Measurements from ENCODE around the gene SYNPO.

SYNPO gene

DNA sequence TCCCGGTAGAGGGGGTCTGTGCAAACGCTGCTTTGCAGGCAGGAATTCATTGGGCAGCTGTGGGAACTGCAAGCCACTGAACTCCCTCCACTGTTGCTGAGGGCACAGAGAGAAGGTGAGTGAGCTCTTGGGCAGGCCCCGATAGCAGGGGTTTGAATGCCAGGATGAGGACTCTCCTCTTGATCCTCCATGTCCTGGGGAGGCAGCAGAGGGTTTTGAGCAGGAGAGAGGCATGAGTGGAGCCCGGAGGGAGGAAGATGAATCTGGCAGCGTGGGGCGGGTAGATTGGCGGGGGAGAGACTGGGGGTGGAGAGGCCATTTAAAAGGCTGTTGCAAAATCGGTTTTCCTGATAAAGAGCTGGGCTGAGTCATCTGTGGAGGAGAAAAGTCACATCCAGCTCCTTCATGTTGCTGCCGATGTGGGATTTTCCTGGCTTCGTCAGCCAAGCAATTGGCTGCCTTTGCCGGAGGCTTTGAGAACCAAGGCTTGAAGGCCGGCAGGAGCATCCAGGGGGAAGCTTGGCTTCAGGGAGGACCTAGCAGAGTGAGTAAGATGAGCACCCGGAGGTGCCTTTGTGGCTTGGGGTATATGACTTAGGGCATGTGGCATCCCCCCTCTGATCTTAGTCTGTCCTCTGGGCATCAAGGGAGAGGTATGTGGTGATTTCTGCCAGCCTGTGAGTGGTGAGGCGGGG, at the start of gene SYNPO:
SYNPO (plus strand) TSS at position 350 of the 695 bp plus-strand sequence. CDS start 7,616 bp downstream, outside the sequence.
- DNase-seq = no peak

GRCh38 chr5:150590979-150591695, 49.3 kb upstream of the SYNPO start:
- no peak for DNase-seq

DNA sequence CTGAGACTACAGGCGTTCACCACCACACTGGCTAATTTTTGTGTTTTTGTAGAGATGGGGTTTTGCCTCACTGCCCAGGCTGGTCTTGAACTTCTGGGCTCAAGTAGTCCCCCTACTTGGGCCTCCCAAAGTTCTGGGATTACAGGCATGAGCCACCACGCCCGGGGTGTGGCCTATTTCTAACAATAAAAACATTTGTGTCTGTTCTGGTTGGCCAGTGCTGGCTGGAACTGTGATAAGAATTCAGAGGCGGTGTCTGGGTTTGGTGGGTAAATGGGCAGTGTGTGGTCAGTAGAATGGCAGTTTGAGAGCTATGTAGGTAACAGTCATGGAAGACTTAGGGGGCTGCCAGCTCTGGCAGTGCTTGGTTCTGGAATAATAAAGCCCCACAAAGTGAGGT, 46.9 kb upstream of the SYNPO start:
- no peak for DNase-seq

- no peak for DNase-seq
These were observed 46.5 kb upstream of the SYNPO start for GRCh38 chr5:150593996-150594395.

DNA sequence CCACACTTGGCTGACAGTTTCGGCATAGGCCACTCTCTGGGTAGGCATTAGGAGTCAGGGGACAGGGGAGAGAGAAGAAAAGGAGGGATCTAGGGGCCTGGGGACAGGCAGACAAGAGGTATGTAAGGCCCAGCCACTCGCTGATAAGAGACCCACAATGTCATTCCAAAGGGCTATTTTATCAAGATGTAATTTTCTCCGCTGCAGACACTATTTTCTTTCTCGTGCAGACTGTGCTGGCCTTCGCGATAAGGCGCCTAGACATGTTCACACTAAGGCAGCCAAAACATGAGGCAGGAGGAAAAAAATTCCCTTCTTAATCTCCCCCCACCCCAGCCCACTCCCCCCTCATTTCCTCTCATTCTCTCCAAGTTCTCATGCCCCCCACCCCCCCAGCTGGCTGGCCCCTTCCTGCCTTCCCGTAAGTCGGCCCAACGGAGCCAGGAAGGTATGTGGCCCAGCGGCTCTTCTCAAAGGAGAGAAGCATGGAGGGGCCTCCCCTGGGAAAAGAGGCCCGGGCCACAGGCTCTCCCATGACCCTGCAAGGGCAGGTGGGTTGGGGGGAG, 44.9 kb upstream of the SYNPO start:
- DNase-seq = no peak

- DNase-seq = no peak
These were observed 44.1 kb upstream of the SYNPO start for GRCh38 chr5:150596313-150596712.

GRCh38 chr5:150596826-150597225, 43.6 kb upstream of the SYNPO start:
- no peak for DNase-seq

DNA sequence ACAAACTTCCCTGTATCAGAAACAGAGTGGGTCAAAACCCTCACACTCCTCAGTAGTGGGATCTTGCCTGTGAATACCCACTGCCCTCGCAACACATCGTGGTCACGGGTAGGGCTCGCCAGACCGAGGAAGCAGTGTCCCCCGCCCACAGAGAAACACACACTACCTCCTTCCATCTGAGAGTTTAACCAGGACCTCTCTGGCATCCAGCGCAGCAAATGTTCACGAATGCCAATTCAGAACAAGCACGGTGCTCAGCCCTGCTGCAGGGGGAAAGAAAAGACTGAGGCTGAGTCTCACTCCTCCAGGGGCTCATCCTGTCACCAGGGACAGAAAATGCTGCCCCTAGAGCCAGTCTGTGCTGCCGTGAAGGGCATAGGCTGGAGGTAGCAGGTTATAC, 42.5 kb upstream of the SYNPO start:
- no peak for DNase-seq

GRCh38 chr5:150598821-150599273, 41.6 kb upstream of the SYNPO start:
- DNase-seq = no peak

GRCh38 chr5:150599281-150599680, 41.2 kb upstream of the SYNPO start:
- no peak for DNase-seq

DNA sequence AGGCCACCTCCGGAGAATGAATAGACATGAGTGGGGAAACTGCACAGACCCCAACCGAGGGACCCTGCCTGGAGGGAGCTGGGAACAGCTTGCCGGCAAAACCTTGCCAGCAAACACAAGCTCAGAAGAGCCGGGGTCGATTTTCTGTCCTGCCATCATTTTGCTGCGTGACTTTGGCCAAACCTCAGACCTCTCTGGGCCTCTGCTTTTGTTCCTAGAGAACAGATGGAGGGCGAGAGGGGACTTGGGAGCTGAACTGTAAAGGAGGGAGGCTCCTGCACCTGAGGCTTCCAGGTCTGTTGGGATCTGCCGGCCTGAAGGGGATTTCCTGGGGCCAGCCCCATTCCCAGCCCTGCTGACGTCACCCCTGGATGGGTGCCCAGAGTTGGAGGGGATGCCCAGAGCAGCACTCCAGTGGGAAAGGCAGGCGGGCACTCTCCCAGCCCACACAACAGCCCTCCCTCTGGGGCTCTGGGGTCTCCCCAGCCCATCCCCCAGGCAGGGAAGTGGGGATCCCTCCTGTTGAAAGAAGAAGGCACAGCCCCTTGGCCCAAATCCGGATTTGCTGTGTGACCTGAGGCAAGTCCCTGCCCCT, 40.4 kb upstream of the SYNPO start:
- DNase-seq = no peak

DNA sequence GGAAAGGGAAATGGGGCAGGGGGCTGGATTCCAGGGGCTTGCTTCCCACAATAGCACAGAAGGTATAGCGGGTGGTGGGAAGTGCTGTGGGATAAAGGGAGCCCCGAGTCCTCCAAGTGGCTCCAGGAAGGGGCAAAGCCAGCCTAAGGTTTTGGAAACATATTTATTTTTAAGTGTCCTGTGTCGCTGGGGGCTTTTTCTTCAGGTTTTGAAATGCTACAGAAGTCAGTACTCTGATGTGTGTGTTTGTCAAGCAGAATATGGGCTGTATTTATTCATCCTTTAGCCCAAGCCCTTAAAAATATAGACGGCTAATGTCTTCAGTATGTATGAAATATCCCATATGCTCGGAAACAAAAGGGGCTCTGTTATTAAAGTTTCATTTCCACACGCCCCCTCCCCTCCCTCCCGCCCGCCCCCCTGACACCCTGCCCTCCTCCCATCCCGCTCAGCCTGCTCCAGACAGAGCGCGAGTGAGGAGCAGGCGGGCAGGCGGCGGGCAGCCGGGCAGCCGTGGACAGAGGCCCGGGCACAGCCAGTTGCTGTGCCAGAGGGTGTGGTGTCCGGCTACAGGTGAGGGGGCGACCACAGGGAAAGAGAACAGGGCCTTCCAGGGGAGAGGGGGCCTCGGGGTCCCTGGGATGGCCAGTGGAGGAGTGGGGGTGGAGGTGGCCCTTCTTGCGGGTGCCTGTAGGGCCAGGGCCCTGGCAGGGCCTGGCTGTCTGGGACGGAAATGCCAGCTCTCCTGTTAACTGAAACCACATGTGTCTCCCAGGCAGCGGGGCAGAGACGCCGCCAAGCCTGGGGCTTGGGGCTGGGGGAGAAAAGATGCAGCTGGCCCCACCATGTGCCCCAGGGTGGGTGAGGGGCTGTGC, 39.6 kb upstream of the SYNPO start:
- DNase-seq = no peak

DNA sequence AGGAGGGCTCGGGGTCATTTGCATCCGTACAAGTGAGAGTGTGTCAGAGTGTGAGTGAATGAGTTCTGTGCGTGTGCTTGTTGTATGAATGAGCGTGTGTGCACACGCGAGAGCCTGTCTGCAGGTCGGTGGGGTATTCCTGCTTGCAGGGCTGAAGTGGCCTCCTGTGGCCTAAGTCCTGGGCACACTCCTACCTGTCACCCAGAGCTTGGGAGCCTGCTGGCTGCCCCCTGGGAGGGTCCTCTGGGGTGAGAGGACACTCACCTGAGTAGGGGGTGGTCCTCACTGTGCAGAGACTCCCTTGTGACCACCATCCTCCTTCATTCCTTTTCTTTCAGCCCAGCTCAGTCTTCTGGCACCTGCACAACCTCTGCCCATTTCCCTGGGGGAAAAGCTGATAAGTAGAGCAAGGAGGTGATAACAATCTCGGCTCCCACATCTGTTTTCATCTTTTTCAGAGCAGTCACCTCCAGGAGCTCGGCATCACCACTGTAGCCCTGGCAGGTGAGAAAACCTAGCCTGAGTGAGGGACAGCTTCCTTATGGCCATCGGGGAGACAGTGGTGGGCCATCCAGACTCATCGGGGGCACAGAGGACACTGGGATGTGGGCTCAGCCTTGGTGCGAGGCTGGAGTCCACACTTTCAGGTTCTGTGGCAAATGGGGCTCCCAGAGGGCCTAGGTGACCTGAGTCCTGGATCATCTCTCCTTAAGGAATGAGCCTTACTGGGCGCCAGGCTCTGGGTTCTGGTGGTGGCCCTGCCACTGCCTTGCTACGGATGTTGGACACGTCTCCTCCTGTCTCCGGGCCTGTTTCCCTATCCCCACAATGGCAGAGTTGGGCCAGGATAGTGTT, 38.7 kb upstream of the SYNPO start:
- no peak for DNase-seq

DNA sequence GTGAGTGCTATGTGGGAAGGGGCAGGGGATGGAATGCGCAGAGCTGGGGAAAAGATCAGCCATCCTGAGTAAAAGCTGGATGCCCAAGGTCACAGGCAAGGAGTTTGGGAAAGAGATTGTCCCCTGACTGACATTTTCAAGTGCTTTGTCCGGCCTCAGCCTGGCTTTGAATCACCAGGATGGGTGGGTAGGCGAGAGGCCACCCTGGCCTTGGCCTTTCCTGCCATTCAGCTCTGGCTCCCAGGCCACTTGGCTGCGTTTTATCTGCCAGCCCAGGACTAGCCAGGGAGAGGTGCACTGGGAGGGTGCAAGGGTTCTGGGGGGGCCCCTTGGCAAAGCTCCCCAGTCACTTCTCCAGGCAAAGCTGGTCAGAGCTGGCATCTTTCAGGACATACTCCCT, 37.4 kb upstream of the SYNPO start:
- DNase-seq = no peak

- DNase-seq = no peak
These were observed 37.0 kb upstream of the SYNPO start for GRCh38 chr5:150603491-150603890.

DNA sequence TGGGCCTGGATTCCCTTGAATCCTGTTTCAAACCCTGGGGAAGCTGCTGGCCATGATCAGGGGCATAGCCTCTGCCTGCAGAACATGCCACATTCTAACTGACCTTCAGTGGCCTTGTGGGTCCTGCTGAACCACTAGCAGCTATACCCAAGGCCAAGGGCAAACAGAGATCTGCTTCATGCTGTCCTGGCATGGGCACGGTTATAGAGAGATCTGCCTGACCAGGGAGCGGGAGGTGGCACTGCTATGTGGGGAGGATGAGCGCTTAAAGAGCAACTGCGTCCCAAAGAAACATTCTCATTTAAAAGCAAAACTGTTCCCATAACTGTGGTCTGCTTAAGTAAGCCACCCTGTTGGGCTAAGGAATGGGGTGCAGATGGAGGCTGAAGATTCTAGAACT, 36.5 kb upstream of the SYNPO start:
- DNase-seq = no peak

GRCh38 chr5:150604894-150605440, 35.5 kb upstream of the SYNPO start:
- DNase-seq = no peak

DNA sequence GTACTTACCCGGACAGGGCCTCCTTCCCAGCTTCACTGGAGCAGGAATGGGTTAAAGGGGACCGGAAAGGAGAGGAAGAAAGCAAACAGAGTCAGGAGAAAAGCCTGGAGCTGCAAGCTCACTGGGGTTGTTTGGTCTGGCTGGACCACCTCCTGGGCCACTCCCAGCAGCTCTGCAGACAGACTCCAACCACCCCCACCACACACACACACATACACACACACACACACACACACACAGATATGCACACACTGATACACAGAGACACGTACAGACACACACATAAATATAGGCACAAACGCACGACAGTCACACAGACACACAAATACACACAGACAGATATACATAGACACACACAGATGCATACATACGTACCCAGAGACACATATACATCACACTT, 34.9 kb upstream of the SYNPO start:
- DNase-seq = no peak

GRCh38 chr5:150606476-150606875, 34.0 kb upstream of the SYNPO start:
- DNase-seq = no peak

- no peak for DNase-seq
These were observed 33.4 kb upstream of the SYNPO start for GRCh38 chr5:150607105-150607504.

DNA sequence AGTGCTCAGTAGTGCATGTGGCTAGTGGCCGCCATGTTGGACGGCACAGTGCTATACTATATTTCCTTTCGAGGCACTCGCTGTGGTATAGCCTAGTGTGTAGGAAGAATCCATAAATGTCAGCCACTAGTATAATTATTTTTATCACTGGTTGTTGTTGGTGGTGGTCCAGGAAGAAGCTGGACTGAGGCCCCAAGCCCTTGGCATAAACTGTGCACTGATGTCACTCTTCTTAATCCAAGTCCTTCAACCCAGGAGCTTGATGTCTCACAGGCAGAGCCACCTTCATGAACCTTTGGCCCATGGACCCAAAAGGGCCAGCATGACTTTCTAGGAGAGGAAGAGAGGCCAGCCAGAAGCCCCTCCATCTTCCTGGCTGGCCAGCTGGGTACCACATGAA, 32.5 kb upstream of the SYNPO start:
- DNase-seq = no peak

GRCh38 chr5:150608991-150609390, 31.5 kb upstream of the SYNPO start:
- DNase-seq = no peak

Data from CD4-positive, alpha-beta T cell treated with Interleukin-15 for 1 hour (primary cell).